ENCODE data around the gene ASTN2. TPM values are rescaled to one million over a fixed set of nuclear protein-coding genes. Genes with fewer than 3 reads are reported as not detected.

ASTN2 gene
- total RNA-seq, 2 donors from 2014 or later, result 113 to 153 TPM

DNA sequence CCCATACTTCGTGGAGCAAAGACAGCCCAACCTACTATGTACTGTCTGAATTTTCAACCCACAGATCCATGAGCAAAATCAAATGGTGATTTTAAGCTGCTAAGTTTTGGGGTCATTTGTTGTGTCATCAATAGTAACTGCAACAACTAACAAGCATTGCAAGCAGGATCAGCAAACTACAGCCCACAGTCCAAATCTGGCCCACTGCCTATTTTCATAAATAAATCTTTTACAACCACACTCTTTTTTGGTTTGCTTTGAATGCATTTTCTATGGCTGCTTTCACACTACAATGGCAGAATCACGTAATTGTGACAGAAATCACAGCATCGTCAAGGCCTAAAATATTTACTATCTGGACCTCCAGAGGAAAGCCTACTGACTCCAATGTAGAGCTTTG lies 964.9 kb downstream of the ASTN2 start:
- Histone ChIP-seq H3K4me1 (replicated peaks) (peaks cover 9% of the 10 kb centered on the region), H3K36me3 (no peaks in the 10 kb centered on the region), H3K27me3 (replicated peaks; ENCODE audit: insufficient read depth) (no peaks in the 10 kb centered on the region), H3K4me3 (no peak overlapping the region), H3K9me3 (no peaks in the 10 kb centered on the region), H3K27ac (no peak overlapping the region)
- WGBS, result 95% methylated on average over 3 of the region's 3 CpGs
- no peak for DNase-seq (ENCODE audit: low spot score)
- intact Hi-C loops (cut with DNase I), result no loop called here
- TF ChIP-seq, protein P1, sequence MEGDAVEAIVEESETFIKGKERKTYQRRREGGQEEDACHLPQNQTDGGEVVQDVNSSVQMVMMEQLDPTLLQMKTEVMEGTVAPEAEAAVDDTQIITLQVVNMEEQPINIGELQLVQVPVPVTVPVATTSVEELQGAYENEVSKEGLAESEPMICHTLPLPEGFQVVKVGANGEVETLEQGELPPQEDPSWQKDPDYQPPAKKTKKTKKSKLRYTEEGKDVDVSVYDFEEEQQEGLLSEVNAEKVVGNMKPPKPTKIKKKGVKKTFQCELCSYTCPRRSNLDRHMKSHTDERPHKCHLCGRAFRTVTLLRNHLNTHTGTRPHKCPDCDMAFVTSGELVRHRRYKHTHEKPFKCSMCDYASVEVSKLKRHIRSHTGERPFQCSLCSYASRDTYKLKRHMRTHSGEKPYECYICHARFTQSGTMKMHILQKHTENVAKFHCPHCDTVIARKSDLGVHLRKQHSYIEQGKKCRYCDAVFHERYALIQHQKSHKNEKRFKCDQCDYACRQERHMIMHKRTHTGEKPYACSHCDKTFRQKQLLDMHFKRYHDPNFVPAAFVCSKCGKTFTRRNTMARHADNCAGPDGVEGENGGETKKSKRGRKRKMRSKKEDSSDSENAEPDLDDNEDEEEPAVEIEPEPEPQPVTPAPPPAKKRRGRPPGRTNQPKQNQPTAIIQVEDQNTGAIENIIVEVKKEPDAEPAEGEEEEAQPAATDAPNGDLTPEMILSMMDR (IDR thresholded peaks at IDR 0.05), result no peak
- no peak for TF ChIP-seq POLR2A (IDR thresholded peaks at IDR 0.05)
- TF ChIP-seq POLR2AphosphoS5 (IDR thresholded peaks at IDR 0.05), result no peak

DNA sequence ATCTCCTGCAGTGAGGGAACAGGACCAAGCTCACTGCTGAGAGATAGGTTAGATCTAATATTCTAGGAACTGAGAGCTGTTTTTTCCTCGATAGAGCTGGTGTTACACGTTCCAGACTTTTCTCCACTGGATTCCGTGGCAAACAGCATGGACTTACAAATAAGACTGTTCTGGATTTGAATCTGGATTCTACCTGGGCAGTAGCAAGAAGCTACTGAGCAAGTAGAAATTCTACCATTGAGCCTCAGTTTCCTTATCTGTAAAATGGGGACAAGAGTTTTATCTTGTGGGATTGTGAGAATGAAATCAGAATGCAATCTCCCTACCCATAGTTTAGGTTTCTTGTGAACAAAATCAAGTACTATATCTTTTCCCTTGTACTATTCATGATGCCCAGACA lies 966.4 kb downstream of the ASTN2 start:
- no peak for DNase-seq (ENCODE audit: low spot score)
- no peaks in the 10 kb centered on the region for H3K27me3 ChIP-seq (replicated peaks; ENCODE audit: insufficient read depth)
- intact Hi-C loops (cut with DNase I), result no loop called here
- H3K36me3 ChIP-seq, result no peaks in the 10 kb centered on the region
- H3K27ac ChIP-seq, result no peak overlapping the region
- no peak overlapping the region for H3K4me3 ChIP-seq
- WGBS, result 83% methylated on average over 3 of the region's 3 CpGs
- TF ChIP-seq POLR2A (IDR thresholded peaks at IDR 0.05) (no peak), POLR2AphosphoS5 (IDR thresholded peaks at IDR 0.05) (no peak)
- TF ChIP-seq, protein P1 (IDR thresholded peaks at IDR 0.05), result no peak
- no peaks in the 10 kb centered on the region for H3K9me3 ChIP-seq
- peaks cover 9% of the 10 kb centered on the region for H3K4me1 ChIP-seq (replicated peaks)

DNA sequence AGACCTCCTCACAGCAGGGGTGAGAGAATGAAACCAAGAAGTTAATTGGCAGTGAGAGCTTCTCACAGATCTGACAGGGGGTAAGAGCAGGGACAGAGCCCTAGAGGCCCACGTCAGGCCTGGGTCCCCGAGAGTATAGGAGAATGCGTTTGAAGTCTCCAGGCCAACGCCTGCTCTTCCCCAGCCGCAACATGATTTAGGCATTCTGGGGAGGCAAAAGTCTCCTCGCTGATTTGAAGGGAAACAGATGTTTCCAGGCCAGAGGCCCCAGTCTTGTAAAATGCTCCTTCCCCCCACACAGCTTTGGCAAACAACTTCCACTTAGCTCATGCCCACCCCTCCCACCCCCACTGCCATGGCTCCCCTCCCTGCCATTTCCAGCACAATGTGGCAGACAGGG lies 966.9 kb downstream of the ASTN2 start:
- Histone ChIP-seq H3K27me3 (replicated peaks; ENCODE audit: insufficient read depth) (no peaks in the 10 kb centered on the region), H3K4me1 (replicated peaks) (peaks cover 9% of the 10 kb centered on the region), H3K4me3 (no peak overlapping the region), H3K27ac (no peak overlapping the region), H3K36me3 (no peaks in the 10 kb centered on the region), H3K9me3 (no peaks in the 10 kb centered on the region)
- TF ChIP-seq POLR2A (IDR thresholded peaks at IDR 0.05), result no peak
- TF ChIP-seq POLR2AphosphoS5 (IDR thresholded peaks at IDR 0.05), result no peak
- TF ChIP-seq, protein P1 (IDR thresholded peaks at IDR 0.05), result no peak
- intact Hi-C loops (cut with DNase I), result no loop called here
- WGBS, result 69% methylated on average over 6 of the region's 6 CpGs
- DNase-seq (ENCODE audit: low spot score), result no peak

DNA sequence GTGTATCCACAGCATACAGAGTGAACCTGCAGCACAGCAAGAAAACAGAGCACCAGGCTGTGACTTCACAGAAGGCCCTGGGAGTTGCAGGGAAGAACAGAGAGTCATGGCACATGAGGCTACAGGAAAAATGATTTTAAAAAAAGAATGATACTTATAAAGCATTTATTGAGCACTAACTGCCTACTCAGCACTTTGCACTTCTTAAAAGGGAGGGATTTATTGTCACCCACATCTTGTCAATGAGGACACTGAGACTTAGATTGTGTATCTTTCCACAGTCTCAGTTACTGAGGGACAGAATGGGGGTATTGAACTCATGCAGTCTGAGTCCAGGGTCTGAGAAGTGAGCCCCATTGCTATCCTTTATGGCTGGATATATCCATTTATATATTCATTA lies 972.3 kb downstream of the ASTN2 start:
- H3K27me3 ChIP-seq (replicated peaks; ENCODE audit: insufficient read depth), result no peaks in the 10 kb centered on the region
- H3K4me1 ChIP-seq (replicated peaks), result no peaks in the 10 kb centered on the region
- intact Hi-C loops (cut with DNase I), result no loop called here
- TF ChIP-seq, protein P1 (IDR thresholded peaks at IDR 0.05), result no peak
- TF ChIP-seq POLR2A (IDR thresholded peaks at IDR 0.05) (no peak), POLR2AphosphoS5 (IDR thresholded peaks at IDR 0.05) (no peak)
- no peak for DNase-seq (ENCODE audit: low spot score)
- H3K36me3 ChIP-seq, result no peaks in the 10 kb centered on the region
- no peaks in the 10 kb centered on the region for H3K9me3 ChIP-seq
- no peak overlapping the region for H3K27ac ChIP-seq
- no peak overlapping the region for H3K4me3 ChIP-seq

DNA sequence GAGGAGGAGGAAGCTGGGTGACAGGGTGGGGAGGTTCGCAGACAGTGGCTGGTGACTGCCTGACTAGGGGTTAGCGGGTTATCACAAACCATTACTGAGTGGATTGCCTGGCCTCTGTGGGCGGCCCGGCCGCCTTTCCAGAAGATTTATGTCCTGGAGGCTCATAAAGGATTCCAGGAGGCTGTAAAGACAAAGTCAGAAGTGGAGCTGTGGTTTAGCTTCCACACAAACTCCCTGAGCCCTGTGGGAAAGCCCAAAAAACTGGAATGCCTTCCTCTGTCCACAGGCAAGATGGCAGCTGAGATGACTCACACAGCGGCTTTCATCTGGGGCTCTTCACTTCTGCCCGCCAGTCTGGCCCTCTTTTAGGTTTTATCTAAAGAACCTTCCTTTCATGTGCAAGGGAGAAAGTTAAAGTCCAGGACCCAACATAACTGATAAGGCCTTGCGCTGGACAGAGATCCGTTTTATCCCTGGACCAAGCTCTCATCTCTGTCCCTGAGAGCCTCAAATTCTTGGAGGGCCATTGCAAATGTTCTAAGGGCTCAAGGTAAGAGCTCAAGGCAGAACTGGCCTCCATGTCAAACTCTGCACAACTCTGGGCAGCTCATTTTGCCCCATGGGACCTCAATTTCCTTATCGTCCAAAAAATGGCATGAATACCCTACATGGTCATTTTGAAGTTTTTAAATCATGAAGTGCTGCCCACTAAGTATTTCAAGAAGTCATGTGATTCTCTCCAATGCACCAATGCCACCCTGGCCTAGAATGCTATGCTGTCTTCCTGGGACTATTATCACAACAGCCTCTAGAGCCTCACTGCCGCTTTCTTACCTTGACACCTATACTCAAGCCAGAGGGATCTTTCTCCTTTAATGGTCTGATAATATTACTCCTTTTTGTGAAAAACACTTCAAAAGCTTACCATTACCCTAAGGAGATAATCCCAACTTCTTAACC lies 977.2 kb downstream of the ASTN2 start:
- Histone ChIP-seq H3K4me3 (no peak overlapping the region), H3K4me1 (replicated peaks) (no peaks in the 10 kb centered on the region), H3K27ac (no peak overlapping the region), H3K36me3 (no peaks in the 10 kb centered on the region), H3K9me3 (no peaks in the 10 kb centered on the region), H3K27me3 (replicated peaks; ENCODE audit: insufficient read depth) (no peaks in the 10 kb centered on the region)
- 78% methylated on average over 11 of the region's 11 CpGs for WGBS
- TF ChIP-seq POLR2AphosphoS5 (IDR thresholded peaks at IDR 0.05) (no peak), POLR2A (IDR thresholded peaks at IDR 0.05) (no peak)
- TF ChIP-seq, protein P1 (IDR thresholded peaks at IDR 0.05), result no peak
- DNase-seq (ENCODE audit: low spot score), result no peak
- intact Hi-C loops (cut with DNase I), result no loop called here

Data from prostate gland (tissue), 2 donors.